SW 1271 (cell line): ENCODE data around the gene SLC5A3.

Source experiments
- DNase-seq, 2 experiments: peaks; one replicate each; lab custom pipeline; 2025; lab: John Stamatoyannopoulos, UW

Gene SLC5A3

DNA sequence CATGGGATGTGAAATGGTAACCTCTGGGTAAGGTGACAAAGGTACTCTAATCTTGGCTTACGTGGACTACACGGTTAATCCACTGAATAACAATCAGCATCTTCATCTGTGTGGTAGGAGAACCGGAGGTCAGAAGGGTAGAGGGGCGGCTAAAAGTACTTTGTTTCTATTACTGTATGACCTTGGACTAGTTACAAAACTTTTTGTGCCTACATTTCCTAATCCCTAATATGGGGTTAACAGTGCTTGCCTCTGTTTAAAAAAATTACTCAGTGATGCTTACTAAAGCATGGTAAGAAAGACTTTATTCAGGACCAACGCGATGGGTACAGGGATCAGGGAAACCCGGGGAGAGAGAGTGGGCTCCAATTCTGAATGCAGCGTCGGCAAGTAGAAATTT is 1.7 kb upstream of the SLC5A3 start:
- no peak for DNase-seq

DNA sequence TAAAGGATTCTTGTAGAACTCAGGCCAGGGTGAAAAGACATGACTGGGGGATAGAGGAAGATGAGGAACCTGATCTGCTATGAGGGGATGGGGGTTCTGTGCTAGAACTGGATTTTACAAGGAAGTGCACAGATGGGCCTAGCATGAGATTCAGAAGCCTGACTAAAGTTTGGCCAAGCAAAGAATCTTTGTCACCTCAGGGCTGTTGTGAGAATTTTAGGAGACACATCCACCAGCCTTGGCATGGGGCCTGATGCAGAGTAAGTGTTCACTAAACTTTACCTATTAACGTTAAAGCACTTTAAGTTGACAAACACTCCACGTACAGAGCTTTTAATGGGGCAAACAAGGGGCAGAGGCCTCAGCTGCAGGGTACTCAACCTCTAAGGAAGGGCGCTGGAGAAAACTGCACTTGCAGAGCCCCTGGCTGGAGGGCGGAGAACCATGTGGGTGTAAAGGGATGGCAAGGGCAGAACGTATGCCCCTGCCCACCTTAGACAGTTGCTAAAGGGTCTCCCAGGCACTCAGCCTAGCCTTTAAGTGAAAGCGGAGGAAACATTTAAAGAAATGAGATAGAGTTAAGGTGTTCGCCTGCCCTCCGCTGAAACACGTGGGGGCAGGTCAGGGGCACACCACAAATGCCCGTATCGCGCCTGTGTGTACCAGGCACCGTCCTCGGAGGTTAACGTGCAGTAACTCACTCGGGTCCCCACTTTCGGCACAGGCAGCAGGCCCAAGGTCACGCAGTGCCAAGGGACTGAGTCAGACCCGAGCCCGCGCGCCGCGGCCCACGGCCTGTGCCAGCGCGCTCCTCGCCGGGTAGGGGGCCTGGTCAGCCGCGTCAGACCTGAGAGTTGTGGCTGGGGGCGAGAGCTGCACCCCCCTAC is 990 bp upstream of the SLC5A3 start:
- no peak for DNase-seq

DNA sequence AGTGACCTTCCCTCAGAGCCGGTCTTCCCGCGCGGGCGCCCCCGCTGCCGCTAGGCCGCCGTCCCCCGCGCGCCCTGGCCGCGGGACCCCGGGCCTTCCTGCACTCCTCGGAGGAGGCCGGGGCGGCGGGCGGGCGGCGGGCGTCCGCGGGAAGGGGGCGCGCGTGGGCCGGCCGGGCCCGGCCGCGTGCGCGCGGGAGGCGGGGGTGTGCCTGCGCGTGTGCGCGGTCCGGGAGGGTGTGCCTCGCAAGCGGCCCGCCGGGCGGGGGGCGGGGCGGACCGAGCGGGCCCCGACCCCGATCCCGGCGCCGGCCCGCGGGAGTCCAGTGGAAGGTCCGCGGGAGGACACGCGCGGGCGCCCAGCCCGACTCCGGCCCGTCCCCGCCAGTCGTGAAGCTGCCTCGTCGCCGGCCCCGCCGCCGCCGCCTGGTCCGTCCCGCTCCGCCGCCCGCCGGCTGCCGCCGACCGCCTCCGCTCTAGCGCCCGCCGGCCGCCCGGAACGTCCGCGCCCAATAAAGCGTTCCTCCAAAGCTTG is 438 bp downstream of the SLC5A3 start:
- no peak for DNase-seq

DNA sequence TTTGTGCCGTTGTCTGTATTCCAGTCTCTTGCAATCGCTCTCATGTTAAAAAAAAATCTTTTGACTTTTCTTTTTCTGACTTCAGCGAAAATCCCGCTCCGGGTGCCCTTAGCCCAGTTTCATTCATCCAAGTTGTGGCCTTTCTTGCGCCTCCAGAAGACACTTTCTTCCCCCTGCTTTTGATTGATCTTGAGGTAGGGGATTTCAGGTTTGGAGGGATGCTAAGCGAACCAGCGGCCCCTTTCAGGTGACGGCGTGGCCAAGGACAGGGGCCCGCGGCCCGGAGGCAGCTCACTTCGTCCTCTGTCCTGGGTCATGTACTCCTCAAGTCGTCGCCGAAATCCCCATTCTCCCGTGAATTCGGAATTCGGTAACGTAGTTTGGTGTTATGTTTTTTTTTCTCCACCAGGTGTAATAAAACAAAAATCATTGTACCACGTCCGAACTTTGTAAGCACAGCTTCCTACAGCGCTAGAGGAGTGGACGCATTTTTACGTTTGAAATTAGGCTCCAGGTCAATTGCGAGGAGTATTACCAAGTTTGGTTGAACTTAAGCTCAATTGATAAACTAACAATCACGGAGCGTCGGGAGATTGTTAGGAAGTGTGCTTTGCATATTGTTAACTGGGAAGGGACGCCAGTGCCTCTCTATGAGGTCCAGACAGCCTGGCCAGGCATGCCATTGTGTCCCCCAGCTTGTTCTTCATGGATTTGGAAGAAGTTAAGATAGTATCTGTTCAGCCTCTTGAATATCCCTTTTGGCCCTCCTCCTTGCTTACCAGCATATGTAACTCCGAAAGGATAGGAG is 1.1 kb downstream of the SLC5A3 start:
- DNase-seq: no peak

DNA sequence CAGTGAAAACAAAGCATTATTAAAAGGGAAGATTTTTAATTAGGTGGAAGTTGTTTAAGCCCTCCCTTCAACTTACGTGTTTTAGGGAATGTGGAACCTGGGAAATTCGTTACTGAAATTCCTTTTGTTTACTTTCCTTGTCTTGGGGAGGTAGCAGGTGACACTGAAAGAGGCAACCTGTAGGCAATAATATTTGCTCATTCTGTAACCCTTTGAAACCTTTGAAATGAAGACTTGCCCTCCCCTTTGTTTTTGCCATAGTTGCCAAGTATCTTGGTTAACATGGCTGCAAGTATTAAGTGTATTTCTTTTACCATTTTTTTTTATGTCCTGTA is 1.7 kb downstream of the SLC5A3 start:
- no peak for DNase-seq

DNA sequence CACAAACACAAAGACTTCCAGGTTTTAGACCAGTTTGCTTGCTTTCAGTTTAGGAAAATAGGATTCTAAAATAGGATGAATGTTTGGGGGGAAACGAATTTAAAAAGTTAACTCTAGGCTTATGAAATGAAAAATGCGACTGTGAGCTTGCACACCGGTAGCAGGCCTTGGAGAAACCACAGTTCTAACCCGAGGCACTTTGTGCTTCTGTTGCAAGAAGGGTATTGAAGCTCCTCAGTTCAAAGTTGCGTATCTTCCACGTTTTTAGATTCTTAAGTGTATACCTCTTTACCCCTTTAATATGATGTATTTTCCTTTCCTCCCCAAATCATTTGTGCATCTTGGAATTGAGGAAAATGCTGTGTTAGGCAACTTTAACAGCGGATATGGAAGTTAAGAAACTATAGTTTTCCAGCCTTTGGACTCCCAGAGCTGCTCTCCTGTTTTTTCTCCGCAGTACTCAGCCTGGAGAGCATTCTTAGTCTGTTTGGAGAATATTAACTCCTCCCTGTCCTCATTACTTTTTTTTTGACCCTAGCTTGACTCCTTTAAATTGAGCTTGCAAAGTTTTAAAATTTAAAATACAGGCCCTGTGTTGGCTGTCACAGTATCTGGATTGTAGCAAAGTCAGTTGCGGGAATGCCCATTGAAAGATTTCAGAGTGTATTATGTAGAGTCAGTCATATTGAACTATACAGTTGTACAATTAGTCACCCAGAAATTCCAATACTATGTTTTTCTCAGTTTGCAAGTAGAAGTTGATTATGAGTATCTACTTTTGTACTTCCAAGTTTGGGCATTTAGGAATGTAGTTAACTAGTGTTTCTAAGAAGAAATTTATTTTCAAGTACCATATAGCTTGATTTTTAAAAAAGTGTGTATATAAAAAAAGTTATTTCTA is 2.6 kb downstream of the SLC5A3 start:
- DNase-seq: no peak

DNA sequence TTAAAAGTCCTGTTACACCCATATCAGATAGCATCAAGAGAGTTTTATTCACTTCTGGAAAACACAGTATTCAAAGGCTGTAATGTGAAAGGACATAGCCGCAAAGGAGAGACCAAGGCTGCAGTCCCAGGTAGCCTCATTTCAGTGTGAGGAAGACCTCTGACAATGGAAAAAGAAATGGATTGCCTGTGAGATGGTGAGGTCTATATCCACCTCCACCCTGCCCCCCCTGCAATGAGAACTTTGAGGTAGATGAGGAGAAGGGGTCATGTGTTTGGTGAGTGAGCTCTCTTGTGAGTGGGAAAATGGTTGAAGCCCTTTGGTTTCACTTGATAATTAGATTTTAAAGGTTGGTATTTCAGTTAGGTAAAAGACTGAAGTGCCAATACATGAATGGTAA is 3.5 kb downstream of the SLC5A3 start:
- no peak for DNase-seq

DNA sequence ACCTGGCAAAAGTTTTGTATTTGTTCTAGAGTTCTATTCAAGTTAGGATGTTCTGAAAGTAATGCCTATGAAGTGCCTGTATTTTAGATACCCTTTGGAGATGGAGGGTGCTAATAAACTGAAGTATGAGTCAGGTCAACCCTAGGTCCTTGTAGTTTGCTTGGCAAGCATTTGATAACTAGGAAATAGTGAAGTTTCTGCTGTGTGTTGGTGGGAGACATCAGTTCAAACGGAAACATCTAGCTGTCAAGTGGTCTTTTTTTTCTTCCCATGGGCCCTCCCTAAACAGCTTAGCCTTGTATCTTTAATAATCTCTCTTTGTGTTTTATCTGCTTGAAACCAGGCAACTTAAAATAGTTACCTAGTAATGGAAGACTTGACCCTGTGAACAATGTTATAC is 4.5 kb downstream of the SLC5A3 start:
- no peak for DNase-seq

DNA sequence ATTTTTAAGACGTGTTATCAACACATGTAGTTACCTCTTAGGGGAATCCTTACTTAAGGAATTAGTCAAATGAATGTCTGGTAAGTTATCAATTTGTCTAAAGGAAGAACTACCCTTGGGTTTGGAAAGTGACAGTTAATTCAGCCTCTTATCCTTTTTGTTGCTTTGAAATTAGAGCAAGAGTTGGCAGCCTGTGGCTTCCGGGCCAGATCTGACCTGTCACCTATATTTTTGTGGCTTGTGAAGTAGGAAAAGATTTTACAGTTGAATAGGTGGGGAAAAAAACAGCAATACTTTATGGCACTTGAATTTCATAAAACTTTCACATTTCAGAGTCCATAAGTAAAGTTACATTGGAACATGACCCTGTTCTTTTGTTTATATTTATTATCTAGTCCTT is 5.5 kb downstream of the SLC5A3 start:
- no peak for DNase-seq

DNA sequence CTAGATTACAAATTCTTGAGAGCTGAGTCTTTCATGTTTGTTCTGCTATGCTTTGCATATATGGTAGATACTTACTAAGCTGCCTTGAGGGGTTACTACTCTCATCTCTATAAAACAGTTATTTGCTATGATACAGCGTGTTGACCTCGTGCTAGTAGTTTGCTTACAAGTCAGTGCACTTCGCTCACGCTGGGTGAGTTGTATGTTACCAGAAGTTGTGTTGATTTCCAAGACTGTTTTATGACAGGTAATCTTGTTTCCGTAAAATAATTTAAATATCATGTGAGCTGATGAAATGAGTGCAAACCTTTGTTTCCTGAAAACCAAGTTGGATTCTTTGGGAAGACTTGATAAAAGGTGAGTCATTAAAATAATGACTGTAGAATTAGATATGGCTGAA is 7.3 kb downstream of the SLC5A3 start:
- no peak for DNase-seq

DNA sequence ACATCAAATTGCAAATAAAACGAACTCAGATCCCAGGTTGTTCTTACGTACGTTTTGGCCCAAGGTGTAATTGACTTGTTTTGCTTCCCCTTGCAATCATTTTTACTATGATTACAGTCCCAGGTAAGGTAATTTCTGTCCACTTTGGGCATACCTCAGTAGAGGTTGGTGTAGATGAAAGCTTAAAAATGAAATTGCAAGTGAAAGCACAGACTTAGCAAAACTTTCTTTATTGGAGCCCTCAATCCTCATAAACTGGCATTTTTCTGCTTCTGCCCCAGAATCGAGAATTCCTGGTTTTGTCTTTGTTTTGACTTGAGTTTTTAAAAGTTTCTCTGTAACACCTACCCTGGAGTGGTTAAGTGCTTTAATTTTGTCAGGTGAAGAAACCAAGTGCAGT is 9.4 kb downstream of the SLC5A3 start:
- no peak for DNase-seq

DNA sequence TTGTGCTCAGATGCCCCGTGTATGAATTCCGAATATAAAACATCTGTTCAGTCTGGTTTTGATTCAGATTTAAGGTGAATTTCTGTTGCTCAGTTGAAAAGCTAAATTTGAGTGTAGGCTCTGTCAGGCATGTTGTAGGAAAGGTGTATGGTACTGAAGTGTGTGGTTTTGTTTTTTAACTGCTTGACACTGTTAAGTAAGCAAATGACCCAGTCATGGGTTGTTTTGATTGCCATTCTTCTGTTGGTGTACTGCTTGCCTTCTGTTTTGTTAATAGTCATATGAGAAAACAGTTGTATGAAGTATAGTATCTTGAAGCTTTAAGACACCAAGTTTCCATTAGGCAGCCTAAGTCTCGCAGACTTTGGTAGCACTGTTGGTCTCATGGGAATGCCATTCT is 10.0 kb downstream of the SLC5A3 start:
- no peak for DNase-seq

DNA sequence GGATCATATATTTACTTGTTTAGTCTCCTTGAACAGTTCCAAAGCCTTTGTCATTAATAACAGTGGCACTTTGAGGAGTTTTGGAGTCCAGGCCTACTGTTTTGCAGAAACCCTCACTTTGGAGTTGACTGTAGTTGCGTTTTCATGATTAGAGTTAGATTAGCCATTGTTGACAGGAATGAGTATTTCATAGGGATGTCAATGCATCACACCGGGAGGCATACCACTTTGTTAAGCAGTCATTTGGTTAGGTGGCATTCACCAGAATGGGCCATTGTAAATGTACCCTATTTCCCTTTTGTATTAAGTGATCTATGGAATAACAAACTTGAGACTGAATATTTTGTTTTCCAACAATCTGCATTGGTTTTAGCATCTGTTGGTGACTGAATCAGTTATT is 11.8 kb downstream of the SLC5A3 start:
- DNase-seq: no peak

DNA sequence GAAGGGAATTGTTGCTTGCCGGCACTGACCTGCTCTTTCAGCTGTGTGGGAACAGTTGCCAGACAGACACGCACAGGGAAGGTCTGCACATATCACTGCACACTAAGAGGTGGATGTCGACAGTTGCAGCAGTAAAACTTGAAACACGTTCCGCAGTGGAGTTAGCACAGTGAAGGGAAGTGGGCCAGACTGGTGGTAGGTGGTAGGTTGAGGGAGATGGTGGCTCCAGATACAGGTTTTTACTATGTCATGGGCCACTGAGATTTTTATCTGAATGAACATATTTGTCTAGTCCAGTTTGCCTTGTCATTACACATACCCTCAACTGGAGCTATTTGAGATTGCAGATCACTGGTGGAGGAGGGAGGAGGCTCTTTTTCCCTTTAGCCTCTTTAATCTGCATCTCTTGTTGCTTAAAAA is 13.5 kb downstream of the SLC5A3 start:
- DNase-seq: no peak

DNA sequence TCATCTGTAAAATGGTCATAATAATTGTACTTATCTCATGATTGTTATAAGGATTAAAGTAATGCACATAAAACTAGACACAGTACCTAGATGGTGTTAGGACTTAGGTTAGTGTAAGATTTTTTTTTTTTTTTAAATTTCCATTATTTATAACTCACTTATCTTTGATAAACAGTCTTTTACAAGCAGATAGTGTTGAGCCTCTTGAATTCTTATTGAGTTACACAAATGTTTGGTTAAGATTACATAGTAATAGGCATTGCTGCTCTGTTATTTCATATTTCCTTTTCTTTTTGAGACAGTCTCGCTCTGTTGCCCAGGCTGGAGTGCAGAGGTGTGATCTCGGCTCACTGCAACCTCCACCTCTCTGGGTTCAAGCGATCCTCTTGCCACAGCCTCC is 15.4 kb downstream of the SLC5A3 start:
- no peak for DNase-seq

DNA sequence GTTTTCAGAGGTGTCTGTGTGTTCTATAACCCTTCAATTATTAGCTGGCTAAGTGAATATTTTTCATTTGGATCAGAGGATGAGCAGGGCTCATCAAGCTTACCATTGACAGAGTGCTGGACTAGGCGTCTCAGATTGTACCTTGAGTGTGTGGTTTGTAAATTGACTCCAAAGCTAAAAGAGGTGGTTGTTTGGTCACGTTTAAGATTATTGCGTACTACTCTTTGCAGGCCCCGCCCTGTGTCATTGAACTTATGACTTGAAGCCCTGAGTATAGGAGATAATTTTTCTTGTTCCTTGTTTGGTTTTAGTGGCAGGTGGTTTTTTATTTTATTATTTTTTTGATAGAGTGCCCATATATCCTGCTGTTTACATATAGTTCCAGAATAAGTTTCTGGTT is 17.7 kb downstream of the SLC5A3 start:
- DNase-seq: no peak

DNA sequence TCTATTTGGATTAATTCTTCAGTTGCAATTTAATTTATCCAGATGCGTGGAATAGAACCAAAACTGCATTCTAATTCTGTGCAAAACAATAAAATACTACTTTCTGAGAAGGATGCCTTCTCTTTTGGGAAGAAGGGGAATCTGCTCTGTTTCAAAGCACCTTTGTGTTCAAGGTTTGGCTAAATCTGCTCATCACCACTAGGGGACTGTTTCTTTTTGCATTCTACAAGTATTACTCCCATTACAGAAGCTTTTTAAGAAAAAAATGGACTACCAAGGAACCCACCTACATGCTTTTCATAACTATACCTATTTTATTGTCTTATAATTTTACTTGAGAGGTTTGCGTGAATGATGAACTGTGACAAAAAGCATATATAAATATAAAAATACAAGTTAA is 18.2 kb downstream of the SLC5A3 start:
- DNase-seq: no peak

DNA sequence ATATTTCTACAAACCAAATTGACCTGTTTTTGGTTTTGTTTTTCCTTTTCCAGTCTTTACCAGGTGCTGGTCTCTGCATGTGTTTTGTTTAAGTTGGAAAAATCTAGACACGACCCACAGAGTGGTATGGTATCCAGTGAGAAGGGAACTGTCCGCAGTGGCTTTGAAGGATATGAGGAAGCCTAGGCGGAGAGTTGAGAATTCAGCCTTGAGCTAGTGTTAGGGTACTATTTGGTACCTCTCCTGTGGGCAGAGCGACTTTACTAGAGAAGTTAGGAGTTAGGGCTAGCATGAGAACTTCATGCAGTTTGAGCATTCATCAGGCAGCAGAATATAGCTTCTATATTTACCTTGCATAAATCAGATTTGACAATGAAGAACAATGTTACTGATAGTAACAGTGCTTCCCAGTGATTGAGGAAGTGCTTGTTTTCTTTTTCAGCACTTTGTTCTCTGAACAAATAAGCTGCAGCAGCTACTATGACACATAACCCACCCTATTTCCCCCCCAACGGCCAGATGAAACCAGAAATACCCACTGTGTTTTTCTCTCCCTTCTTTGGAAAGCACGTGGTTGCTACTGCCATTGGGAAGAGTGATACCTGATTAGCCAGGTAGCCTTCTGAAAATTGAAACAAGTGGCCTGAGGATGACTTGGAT is 19.0 kb downstream of the SLC5A3 start:
- no peak for DNase-seq

DNA sequence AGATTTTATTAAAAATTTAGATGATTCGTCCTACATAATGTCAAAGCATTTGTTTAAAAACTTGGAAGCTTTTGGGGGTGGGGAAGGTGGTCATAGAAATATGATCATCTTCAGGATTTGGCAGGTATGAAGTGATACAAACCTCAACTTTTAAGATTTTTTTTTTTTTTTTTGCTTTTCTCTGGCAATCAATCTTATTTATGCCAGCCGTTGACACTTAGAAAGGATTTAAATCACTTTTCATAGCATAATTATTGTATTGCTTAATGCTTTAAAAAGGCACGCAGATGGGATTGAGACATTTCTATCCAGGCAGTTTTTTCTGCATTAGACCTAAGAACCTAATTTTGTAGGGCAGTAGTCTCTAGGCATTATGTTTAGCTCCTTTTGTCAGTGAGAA is 19.7 kb downstream of the SLC5A3 start:
- DNase-seq: no peak

DNA sequence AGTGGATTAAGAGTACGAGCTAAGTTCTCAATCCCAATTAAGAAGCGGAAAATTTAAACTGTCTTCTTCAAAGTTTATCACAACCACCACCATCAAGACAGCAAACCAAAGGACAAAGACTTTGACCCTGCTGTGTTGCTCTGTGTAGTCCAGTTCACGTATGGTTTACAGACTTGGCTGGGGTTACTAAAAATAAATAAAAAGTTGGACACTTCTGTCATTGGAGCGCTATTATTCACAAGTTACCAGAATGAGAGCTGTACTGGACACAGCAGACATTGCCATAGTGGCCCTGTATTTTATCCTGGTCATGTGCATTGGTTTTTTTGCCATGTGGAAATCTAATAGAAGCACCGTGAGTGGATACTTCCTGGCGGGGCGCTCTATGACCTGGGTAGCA is 21.6 kb downstream of the SLC5A3 start:
- no peak for DNase-seq

DNA sequence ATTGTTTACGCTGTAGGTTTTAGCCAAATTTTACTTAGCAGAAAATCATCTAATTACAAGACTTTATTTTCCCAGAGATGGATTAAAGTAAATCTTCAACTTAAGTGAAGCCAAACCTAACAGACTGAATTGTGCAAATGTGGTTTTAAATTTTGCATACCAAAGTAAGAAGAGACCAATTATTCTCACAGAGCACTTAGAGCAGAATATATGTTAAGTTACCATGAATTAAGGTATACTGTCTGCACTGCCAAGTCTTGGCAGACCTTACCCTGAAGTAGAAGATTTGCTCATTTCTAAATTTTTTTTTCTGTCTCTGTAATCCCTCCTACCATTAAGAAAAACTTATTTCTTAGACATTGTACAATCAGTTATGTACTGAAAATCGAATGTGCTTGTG is 24.1 kb downstream of the SLC5A3 start:
- DNase-seq: no peak

DNA sequence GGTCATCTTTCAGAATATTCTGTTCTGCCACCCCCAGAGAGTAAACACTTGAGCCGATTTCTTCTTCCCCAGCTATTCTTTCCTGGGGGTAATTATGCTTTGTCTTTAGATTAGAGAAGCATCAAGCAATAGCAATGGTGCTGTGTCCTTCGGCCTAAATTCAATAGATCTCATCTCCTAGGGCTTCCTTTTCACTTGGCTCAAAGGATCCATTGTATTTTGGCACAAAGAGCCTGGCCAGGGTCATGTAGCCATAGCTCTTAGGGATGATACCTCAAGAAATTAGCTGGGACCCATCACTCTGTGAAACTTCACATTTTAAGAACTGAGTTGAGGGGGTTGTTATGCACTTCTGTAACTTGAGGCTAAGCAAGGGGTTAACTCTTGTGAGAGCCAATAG is 27.0 kb downstream of the SLC5A3 start:
- DNase-seq: no peak
